AG04450 (cell line): Measurements from ENCODE around the gene CACNG6. TPM values are rescaled to one million over a fixed set of nuclear protein-coding genes. Genes with fewer than 3 reads are reported as not detected.

Source experiments
- CTCF ChIA-PET: fragments of 300-600, 350-600 bp; formaldehyde crosslinking; extraction: SDS; loops from one replicate; lab custom pipeline; 2022; ENCODE audit warnings: antibody characterized with exemption, inconsistent platforms; lab: Charles Lee
- POLR2A ChIA-PET: fragments of 350-600 bp; formaldehyde crosslinking; extraction: SDS; loops from one replicate; lab custom pipeline; 2021; ENCODE audit warnings: antibody characterized with exemption, inconsistent platforms; lab: Yijun Ruan, JAX
- DNase-seq: peaks from one replicate; pipeline ENCODE4 v3.0.0-alpha.2; 2011; ENCODE audit warnings: low read depth, low spot score
- H3K27ac ChIP-seq: one replicate; pipeline ENCODE4 v1.5.1; 2012; ENCODE audit warnings: low read depth, low read length, control low read depth
- H3K27me3 ChIP-seq: one replicate; pipeline ENCODE4 v1.6.0; 2012; ENCODE audit warnings: low read length; ENCODE audit not compliant: control insufficient read depth, insufficient read depth
- H3K4me3 ChIP-seq: 2 replicates; pipeline ENCODE4 v1.5.1; 2011; ENCODE audit warnings: mild to moderate bottlenecking, low read depth, low read length, control low read depth
- H3K9me3 ChIP-seq: 2 replicates; pipeline ENCODE4 v1.5.1; 2012; ENCODE audit warnings: low read length; ENCODE audit not compliant: control insufficient read depth, insufficient read depth
- CTCF ChIP-seq: IDR thresholded peaks from 2 replicates; pipeline ENCODE4 v1.5.1; 2011; ENCODE audit warnings: low read depth, low read length, control low read depth, inconsistent platforms
- polyA plus RNA-seq: library from polyadenylated mRNA; depleted of rRNA; stranded (reverse); fragments of >200 nt; gene quantifications from 2 replicates; pipeline ENCODE4 v1.2.3, GENCODE V29; 2011

Gene CACNG6
- polyA plus RNA-seq, 1 experiment, result 0.19 TPM

GRCh38 chr19:53989600-53990533, 1.6 kb upstream of the CACNG6 start:
- Histone ChIP-seq H3K4me3 (no peak overlapping the region), H3K27ac (no peak overlapping the region), H3K9me3 (no peaks in the 10 kb centered on the region; the same call in 1 of the 2 replicates), H3K27me3 (peaks cover 2% of the 10 kb centered on the region)
- TF ChIP-seq CTCF, result no peak
- POLR2A ChIA-PET, result interaction anchor here (0.6 kb wide), 1 partner anchor 22 kb away, joined by 6 read pairs; no protein-coding TSS in a partner anchor
- CTCF ChIA-PET, result no interaction called here
- DNase-seq, result no peak

- H3K27me3 ChIP-seq, result peaks cover 4% of the 10 kb centered on the region
- no peak overlapping the region for H3K27ac ChIP-seq
- ChIA-PET CTCF (interaction anchor here (0.8 to 2.0 kb wide), 3 partner anchors 31 to 39 kb away, joined by 3 to 7 read pairs (median 4); no protein-coding TSS in a partner anchor), POLR2A (no interaction called here)
- H3K9me3 ChIP-seq, result no peaks in the 10 kb centered on the region
- DNase-seq, result no peak
- no peak overlapping the region for H3K4me3 ChIP-seq
- TF ChIP-seq CTCF, result no peak
Observed at GRCh38 chr19:53992211-53992610, 774 bp downstream of the CACNG6 start.

- CTCF ChIA-PET, result interaction anchor here (0.9 to 2.0 kb wide), 2 partner anchors 31 to 37 kb away, joined by 4 to 7 read pairs; no protein-coding TSS in a partner anchor
- no peaks in the 10 kb centered on the region for H3K9me3 ChIP-seq
Observed at GRCh38 chr19:53992815-53993214, 1.4 kb downstream of the CACNG6 start.

GRCh38 chr19:53993448-53993847, 2.0 kb downstream of the CACNG6 start:
- Histone ChIP-seq H3K4me3 (no peak overlapping the region), H3K9me3 (no peaks in the 10 kb centered on the region), H3K27me3 (peaks cover 7% of the 10 kb centered on the region), H3K27ac (no peak overlapping the region)
- TF ChIP-seq CTCF, result no peak
- ChIA-PET CTCF (interaction anchor here (0.6 to 2.0 kb wide), 3 partner anchors 30 to 36 kb away, joined by 3 to 7 read pairs (median 4); no protein-coding TSS in a partner anchor), POLR2A (interaction anchor here (0.7 kb wide), 1 partner anchor 31 kb away, joined by 8 read pairs; no protein-coding TSS in a partner anchor)
- no peak for DNase-seq

More at GRCh38 chr19:53992815-53993214, 1.4 kb downstream of the CACNG6 start:
- TF ChIP-seq CTCF, result no peak
- POLR2A ChIA-PET, result no interaction called here
- no peak overlapping the region for H3K4me3 ChIP-seq
- H3K27me3 ChIP-seq, result peaks cover 4% of the 10 kb centered on the region
- no peak for DNase-seq
- no peak overlapping the region for H3K27ac ChIP-seq
